Stimulated activated CD4-positive, alpha-beta T cell treated with anti-CD3 and anti-CD28 coated beads, TNF-alpha, amount 100 ng/mL, for 24 hours (primary cell): ENCODE measurements around the gene ACCS.

Source experiments
- DNase-seq, 3 experiments: peaks; one replicate each; pipeline ENCODE4 v3.0.0-alpha.2; 2020; ENCODE audit warnings: low read depth in 3 of 3

The ACCS gene

GRCh38 chr11:44065841-44066731 is at the start of gene ACCS:
Gene ACCS, plus strand, starts transcription at chr11:44066270. Its CDS starts 1,358 bp downstream, at chr11:44067628.
- DNase-seq, result peak; percentile 61 to 83 (median 70)

GRCh38 chr11:44016546-44017442 is 49.3 kb upstream of the ACCS start:
- no peak for DNase-seq

GRCh38 chr11:44017443-44018126 is 48.5 kb upstream of the ACCS start:
- no peak for DNase-seq

- no peak for DNase-seq
These were observed 47.9 kb upstream of the ACCS start for GRCh38 chr11:44018127-44018521.

- no peak for DNase-seq
These were observed 47.2 kb upstream of the ACCS start for GRCh38 chr11:44018829-44019228.

GRCh38 chr11:44024977-44025376 is 41.1 kb upstream of the ACCS start:
- DNase-seq, result no peak

GRCh38 chr11:44025727-44026126 is 40.3 kb upstream of the ACCS start:
- DNase-seq, result no peak

GRCh38 chr11:44028401-44028800 is 37.7 kb upstream of the ACCS start:
- DNase-seq, result no peak

GRCh38 chr11:44028816-44029506 is 37.1 kb upstream of the ACCS start:
- no peak for DNase-seq

GRCh38 chr11:44029507-44029845 is 36.6 kb upstream of the ACCS start:
- no peak for DNase-seq

- no peak for DNase-seq
These were observed 35.8 kb upstream of the ACCS start for GRCh38 chr11:44029977-44030911.

- DNase-seq, result no peak
These were observed 35.1 kb upstream of the ACCS start for GRCh38 chr11:44030996-44031395.

- DNase-seq, result no peak
These were observed 34.5 kb upstream of the ACCS start for GRCh38 chr11:44031549-44031948.

GRCh38 chr11:44032299-44033085 is 33.6 kb upstream of the ACCS start:
- no peak for DNase-seq

- no peak for DNase-seq
These were observed 32.6 kb upstream of the ACCS start for GRCh38 chr11:44033411-44033850.

- DNase-seq, result no peak
These were observed 32.2 kb upstream of the ACCS start for GRCh38 chr11:44033856-44034255.

GRCh38 chr11:44034639-44035038 is 31.4 kb upstream of the ACCS start:
- DNase-seq, result no peak

GRCh38 chr11:44036811-44037657 is 29.0 kb upstream of the ACCS start:
- peak in 1 of 3 experiments; percentile 23 for DNase-seq

- no peak for DNase-seq
These were observed 28.4 kb upstream of the ACCS start for GRCh38 chr11:44037658-44037998.
